ENCODE data around the gene MEGF6.

MEGF6 gene

DNA sequence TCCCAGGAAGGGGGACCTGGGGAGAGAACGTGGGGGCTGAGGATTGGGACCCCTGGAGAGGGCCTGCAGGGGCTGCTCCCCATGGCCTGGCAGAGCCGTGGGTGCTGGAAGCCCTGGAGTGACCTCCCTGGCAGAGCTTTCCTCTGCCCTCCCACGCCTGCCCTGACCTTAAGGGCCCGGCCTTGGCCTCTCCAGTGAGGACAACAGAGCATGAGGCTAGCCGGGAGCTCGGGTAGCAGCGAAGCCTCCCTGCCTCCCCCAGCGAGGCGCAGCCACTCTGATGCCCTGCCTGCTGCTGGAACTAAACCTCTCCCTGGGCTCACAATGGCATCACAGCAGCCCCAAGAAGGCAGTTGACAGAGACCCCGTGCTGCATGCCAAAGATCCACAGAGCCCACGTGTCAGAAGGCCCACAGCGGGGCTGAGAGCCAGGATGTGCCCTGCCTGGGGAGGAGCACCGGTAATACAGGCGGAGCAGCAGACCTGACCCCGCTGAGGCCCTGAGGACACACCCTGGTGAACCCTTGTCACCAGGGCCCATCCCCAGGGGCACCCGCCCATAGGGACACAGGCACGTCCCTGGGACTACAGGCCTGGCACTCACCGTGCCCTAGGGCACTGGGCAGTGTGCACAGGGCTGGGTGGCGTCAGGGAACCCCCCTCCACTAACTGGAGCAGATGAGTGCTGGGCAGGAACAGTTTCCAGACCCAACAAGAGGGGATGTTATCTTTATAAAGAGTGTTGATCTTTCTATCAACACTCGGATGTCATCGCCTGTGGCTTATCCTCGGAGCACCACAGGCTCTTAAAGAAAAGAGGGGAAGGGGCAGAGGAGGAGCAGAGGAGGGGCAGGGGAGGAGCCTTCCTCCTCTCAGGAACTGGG lies 108.4 kb downstream of the MEGF6 start:
- no peak for DNase-seq

DNA sequence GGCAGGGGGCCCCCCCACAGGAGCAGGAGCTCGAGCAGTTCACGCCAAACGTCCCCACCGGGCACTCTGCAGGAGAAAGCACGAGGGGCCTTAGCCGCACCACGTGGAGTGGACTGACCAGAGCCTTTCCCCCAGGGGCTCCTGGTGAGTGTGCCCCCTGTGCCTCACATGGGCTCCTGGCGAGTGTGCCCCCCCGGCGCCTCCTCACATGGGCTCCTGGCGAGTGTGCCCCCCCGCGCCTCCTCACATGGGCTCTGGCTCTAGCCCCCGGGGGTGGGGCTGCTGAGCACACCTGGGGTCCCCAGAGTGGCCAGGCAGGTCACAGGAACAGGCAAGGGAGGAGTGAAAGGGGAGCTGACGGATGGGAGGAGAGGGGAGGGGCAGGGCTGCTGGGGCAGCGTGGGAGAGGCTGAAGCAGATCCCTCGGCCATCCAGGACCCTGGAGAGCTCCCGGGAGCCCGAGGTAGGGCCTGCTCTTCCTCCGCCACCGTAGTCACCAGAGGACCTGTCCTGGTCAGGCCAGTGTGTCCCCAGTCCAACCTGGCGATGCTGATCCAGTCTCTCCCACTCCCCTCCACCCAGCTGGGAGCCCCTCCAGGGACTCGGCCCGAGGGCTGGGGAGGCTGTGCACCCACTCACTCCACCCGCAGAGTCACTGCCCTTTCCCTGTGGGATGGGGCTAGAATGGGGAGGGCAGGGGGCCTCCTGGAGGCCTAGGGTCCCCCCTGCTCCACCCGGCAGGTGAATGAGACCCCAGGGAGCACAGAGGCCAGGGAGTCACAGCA lies 109.3 kb downstream of the MEGF6 start:
- DNase-seq, result peak in 9 of 14 donors; percentile 7 to 61 (median 19)

GRCh38 chr1:3501437-3501836 lies 109.9 kb downstream of the MEGF6 start:
- DNase-seq, result no peak

GRCh38 chr1:3500265-3500835 lies 111.0 kb downstream of the MEGF6 start:
- no peak for DNase-seq

DNA sequence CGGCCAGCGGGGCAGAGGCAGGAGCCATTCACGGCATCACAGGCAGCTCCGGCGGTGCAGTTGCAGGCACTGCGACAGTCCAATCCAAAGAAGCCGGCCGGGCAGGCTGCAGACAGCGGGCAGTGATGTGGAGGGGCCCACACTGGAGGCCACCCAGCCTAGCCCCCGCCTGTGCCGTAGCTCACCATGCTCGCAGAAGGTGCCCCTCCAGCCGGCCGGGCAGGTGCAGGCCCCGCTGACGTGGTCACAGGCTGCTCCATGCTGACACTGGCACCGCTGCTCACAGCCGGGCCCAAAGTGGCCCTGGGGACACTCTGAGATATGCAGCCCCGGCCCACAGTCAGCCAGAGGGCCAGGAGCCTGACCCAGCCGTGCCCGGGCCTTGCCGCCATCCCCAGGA lies 111.7 kb downstream of the MEGF6 start:
- no peak for DNase-seq

GRCh38 chr1:3498986-3499385 lies 112.3 kb downstream of the MEGF6 start:
- no peak for DNase-seq

DNA sequence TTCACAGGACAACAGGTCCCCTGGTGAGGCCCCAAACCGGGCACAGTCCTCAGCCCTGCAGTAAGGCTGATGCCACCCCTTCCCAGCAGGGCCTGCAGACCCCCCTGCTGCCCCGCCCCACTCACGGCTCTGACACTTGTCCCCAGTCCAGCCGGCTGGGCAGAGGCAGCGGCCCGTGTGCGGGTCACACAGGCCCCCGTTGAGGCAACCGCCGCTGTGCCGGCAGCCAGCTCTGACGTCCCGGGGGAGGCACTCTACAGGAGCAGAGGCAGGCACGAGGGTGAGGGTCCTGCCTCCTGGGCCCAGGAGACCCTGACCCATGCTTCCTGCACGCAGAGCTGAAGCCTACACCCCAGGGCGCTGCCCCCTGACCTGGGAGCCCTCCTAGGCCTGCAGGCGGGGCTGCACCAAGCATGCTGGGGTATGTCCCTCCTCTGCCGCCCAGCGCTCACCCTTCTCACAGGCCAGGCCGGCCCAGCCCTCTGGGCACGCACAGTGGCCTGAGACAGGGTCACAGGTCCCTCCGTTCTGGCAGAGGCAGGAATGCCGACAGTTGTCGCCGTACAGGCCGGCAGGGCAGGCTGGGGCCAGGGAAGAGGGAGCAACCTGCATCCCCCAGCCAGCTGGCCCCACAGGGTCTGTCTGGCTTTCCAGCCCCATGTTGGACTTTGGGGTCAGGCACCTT lies 112.9 kb downstream of the MEGF6 start:
- DNase-seq, result no peak

DNA sequence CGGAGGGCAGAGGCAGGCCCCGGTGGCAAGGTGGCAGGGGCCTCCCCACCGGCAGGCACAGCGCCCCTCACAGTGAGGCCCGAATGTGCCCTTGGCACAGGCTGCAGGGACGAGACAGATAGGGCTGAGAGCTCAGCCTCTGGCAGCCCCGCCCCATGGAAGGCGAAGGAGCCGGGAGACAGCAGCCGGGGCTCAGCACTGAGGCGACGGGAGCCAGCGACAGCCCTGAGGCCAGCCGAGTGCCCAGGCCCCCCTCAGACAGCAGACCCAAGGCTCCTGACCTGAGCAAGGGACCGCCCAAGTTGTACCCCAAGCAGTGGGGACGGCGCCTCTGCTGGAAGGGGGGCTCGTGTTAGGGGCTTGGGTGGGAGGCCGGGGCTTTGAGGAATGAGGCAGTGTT lies 113.8 kb downstream of the MEGF6 start:
- DNase-seq, result no peak

GRCh38 chr1:3496916-3497315 lies 114.4 kb downstream of the MEGF6 start:
- DNase-seq, result no peak

DNA sequence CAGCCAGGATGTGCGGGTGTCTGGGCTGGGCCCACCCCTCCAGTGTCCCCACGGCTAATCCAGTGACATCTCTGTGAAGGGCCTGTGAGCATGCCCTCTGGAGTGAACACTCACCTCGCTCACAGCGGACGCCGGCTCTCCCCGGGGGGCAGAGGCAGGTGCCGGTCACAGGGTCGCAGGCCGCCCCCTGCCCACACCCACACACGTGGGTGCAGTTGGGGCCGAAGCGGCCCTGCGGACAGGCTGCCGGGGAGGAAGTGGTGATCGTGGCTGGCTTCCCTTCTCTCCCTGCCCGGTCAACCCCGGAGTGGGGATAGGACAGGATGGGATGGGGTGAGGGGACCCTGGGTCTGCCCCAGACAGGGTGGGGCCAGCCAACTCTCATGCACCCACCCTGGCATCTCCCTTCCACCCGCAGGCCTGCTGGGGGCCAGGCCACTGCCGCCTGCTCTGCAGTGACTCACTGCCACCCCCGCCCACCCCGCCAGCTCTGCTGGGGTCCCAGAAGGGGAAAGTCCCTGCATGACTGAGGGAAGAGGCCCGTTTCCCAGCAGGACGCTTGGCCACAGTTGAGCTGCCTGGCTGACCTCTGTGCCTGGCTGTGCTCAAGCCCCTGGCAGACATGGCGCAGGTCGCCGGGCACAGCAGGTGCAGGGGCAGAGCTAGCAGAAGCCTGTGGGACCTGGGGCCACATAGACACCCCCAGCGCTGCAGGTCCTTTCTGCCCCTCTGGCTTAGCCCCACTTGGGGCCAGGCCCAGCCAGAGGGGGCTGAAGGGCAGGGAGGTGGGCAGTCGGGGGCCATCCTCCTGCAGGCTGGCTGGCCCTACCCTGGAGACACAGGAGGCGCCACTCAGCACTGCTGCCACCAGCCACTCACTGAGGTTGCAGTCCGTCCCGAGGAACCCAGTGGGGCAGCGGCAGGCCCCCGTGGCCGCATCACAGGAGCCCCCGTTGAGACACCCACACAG lies 115.2 kb downstream of the MEGF6 start:
- peak in 1 of 14 donors; percentile 56 for DNase-seq

DNA sequence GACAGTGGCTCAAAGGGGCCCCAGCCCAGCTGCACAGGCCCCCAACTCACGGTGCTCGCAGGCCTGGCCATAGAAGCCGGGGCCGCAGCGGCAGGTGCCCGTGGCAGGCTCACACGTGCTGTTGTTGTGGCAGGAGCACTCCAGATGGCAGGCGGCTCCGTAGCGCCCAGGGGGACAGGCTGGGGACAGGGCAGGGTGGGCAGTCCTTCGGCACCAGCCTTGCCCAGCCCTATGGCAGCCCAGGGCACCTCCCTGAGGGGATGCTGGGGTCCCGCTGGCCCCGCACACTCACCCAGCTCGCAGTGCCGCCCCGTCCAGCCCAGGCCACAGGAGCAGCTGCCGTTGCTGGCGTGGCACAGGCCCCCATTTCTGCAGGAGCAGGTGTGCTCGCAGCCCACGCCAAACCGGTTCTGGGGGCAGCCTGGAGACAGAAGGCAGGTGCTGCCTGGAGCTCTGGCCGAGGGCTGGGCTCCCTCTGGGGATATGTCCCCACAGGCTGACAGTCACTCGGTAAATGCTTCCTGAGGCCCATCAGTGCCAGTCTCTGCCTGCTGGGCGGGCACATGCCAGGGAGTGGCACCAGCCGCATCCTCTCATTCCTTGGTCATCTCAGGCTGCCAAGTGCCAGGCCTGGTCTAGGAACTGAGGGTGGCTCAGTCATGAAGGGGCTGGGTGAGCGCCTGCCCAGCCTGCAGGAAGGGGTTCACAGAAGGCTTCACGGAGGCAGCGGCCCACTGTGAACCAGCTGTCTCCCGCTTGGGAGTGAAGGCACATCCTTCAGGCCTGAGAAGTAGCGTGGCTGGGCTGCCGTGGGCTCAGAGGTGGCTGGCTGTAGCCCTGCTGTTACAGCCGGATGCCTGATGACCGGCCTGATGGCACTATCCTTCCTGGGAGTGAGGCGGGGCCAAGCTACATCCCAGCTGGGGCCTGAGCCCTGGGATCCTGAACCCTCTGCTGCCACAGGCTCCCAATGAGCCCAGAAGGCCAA lies 116.7 kb downstream of the MEGF6 start:
- DNase-seq, result peak in 1 of 14 donors; percentile 78

DNA sequence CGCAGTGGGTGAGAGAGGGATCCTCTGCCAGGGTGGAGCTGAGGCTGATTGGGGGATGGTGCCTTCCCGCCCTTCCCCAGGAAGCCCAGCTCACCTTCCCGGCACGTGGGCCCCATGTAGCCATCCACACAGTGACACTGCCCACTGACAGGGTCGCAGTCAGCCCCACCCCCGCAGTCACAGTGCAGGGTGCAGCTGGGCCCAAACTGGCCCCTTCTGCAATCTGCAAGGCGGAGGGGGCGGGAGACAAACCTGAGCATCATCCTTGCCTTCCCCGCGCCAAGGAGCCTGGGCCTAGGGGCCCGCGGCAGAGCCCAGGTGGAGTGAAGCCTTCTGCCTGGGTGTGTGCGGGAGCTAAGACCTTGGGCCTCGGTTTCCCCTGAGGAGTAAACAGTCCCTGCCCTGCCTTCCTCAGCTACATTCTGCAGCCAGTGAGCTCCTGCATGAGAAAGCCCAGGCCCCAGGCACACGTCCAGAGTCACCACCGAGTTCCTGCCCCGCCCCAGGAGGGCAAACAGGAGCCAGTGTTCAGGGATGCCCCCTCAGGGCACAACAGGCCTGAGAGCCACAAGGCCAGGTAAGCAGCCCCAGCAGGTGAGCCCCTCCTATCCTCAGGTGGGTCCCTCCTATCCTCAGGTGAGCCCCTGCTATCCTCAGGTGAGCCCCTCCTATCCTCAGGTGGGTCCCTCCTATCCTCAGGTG lies 118.6 kb downstream of the MEGF6 start:
- no peak for DNase-seq

DNA sequence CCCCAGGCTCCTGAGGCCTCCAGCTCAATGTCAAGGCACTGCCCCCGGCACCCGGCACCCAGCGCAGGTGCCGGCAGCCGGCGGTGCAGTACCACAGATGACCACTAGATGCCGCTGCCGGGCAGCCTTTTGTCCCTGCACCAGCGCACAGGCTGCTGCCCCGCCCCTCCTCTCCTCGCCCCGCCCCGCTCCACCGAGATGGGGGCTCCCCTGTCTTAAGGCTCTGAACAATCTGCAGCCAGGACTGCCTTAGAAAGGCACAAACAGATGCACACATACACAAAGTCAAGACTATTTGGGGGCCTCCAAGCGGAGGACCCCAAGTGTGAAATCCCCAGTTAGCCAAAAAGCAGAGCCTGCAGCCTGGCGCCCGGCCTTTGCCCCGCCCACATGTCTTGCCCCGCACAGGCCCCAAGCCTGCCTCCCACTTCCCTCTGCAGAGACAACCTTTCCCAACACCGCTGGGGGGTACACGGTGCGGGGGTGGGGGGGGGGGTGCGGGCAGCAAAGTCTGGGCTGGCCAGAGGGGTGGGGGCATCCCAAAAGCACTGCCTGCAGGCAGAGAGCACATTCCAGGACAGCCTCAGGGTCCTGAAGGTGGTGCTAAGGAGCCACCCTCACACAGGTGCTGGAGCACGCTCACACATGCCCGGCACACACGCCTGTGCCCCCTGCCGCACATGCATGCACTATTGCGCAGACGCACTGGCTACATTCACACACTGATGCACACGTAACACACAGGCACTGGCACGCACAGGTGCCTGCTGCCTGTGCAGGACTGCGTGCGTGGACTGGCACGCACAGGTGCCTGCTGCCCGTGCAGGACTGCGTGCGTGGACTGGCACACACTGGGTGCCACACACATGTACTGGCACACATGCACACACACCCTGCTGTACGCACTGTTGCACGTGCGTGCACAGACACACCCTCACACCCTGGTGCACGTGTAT lies 119.7 kb downstream of the MEGF6 start:
- peak in 11 of 14 donors; percentile 14 to 74 (median 43) for DNase-seq

DNA sequence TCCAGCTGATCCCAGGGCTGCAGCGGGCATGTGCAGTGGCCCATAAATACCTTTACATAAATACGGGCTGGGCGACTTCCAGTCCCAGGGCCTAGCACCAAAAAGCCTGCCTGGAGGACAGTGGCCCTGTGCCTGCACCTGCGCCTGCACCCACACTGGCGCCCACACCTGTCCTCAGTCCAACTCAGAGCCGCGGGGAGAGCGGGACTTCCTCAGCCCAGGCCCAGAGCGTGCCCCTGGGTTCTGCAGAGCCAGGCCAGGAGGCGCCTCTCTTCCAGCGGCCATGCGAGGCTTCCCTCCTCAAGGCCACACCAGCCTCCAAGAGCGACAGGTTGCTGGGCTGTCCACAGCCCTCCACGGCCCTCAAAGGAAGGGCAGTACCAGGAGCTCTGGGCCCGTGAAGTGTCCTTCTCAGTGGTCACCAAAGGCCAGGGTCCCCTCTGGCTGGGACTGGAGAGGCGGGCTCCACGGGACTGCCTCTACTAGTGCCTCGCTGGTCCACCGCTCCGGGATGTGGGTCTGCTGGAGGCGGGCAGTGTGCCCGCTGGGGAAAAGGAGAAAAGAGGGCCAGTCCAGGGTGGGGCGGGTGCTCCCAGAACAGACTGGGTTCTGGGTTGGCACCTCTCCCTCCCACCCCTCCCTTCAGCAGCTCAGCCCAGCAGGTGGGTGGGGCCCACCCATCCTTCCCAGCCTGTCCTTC lies 121.1 kb downstream of the MEGF6 start:
- no peak for DNase-seq

DNA sequence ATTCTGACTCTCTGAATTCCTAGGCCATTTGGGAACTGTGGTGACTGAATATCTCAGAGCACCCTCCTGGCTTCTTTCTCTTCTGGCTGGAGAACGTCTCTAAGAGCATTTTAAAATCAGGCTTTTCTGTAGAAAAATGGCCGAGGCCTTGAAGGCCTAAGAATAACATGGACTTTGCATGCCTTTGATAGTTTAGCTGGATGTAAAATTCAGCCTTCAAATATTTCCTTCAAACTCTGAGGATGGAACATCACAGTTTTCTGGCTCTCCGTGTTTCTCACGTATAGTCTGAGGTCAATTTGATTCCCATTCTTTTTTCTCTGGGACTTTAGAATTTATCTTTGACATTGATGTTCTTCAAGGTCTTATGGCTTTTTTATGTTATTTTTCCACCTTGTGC lies 122.9 kb downstream of the MEGF6 start:
- no peak for DNase-seq

GRCh38 chr1:3485016-3485415 lies 126.3 kb downstream of the MEGF6 start:
- no peak for DNase-seq

- peak in 5 of 14 donors; percentile 11 to 24 (median 19) for DNase-seq
Measured at GRCh38 chr1:3483801-3484444, 127.4 kb downstream of the MEGF6 start.

Measured in C1 segment of cervical spinal cord (tissue), 14 donors.